HG03025 (cell line): Measurements from ENCODE around the gene CCDC180.

Experiments used
- ATAC-seq: cut with Tn5 transposase; IDR thresholded peaks from one replicate; pipeline ENCODE4 v1.9.1; 2021; ENCODE audit warnings: mild to moderate bottlenecking, moderate library complexity; ENCODE audit not compliant: unreplicated experiment, low FRiP score

CCDC180 gene

GRCh38 chr9:97357056-97357455, 49.6 kb downstream of the CCDC180 start:
- ATAC-seq, result no peak
